ENCODE data around the gene SCAMP5.

The SCAMP5 gene

GRCh38 chr15:74995182-74995778, at the start of gene SCAMP5:
TSS of gene SCAMP5 (plus strand) at chr15:74995563. CDS start at chr15:75011840, 16,277 bp downstream.
- DNase-seq: peak; percentile 92 to 99 (median 96)
- intact Hi-C loops (cut with DNase I): no loop called here

- intact Hi-C loops (cut with DNase I): loop anchor here (1.0 to 10.0 kb wide), 2 partner anchors 179 to 315 kb away; no protein-coding TSS in a partner anchor
- peak in 8 of 10 donors; percentile 55 to 87 (median 80) for DNase-seq
Measured at GRCh38 chr15:74950078-74950908, 45.1 kb upstream of the SCAMP5 start.

GRCh38 chr15:74951006-74951405, 44.4 kb upstream of the SCAMP5 start:
- intact Hi-C loops (cut with DNase I): loop anchor here (10.0 kb wide), 1 partner anchor 316 kb away; no protein-coding TSS in a partner anchor
- peak in 2 of 10 donors; percentile 31 to 42 for DNase-seq

GRCh38 chr15:74954515-74954914, 40.8 kb upstream of the SCAMP5 start:
- intact Hi-C loops (cut with DNase I): loop anchor here (10.0 kb wide), 1 partner anchor 320 kb away; no protein-coding TSS in a partner anchor
- DNase-seq: peak in 3 of 10 donors; percentile 24 to 80 (median 56)

GRCh38 chr15:74955017-74955416, 40.3 kb upstream of the SCAMP5 start:
- intact Hi-C loops (cut with DNase I): loop anchor here (10.0 kb wide), 1 partner anchor 320 kb away; no protein-coding TSS in a partner anchor
- DNase-seq: peak in 1 of 10 donors; percentile 64

GRCh38 chr15:74955796-74956647, 39.3 kb upstream of the SCAMP5 start:
- intact Hi-C loops (cut with DNase I): loop anchor here (1.0 to 10.0 kb wide), 3 partner anchors 17 to 321 kb away; partner anchors contain the start of gene COX5A
- peak; percentile 51 to 95 (median 66) for DNase-seq

GRCh38 chr15:74956648-74957475, 38.5 kb upstream of the SCAMP5 start, which contains the start of gene RPP25:
TSS of gene RPP25 (minus strand) at chr15:74956772. CDS start at chr15:74956583, 189 bp downstream.
- peak; percentile 46 to 92 (median 66) for DNase-seq
- intact Hi-C loops (cut with DNase I): loop anchor here (1.0 to 10.0 kb wide), 3 partner anchors 18 to 322 kb away; partner anchors contain the start of gene COX5A

- intact Hi-C loops (cut with DNase I): loop anchor here (2.0 to 10.0 kb wide), 2 partner anchors 19 to 323 kb away; partner anchors contain the start of gene COX5A
- peak in 2 of 10 donors; percentile 56 to 62 for DNase-seq
Measured at GRCh38 chr15:74957476-74958035, 37.8 kb upstream of the SCAMP5 start.

- DNase-seq: peak in 5 of 10 donors; percentile 14 to 85 (median 76)
- intact Hi-C loops (cut with DNase I): loop anchor here (10.0 kb wide), 1 partner anchor 324 kb away; no protein-coding TSS in a partner anchor
Measured at GRCh38 chr15:74958320-74958907, 36.9 kb upstream of the SCAMP5 start.

GRCh38 chr15:74958908-74959585, 36.3 kb upstream of the SCAMP5 start:
- intact Hi-C loops (cut with DNase I): loop anchor here (10.0 kb wide), 1 partner anchor 324 kb away; no protein-coding TSS in a partner anchor
- DNase-seq: peak in 2 of 10 donors; percentile 59 to 83

- no peak for DNase-seq
- intact Hi-C loops (cut with DNase I): loop anchor here (10.0 kb wide), 1 partner anchor 325 kb away; no protein-coding TSS in a partner anchor
Measured at GRCh38 chr15:74959586-74959939, 35.8 kb upstream of the SCAMP5 start.

GRCh38 chr15:74960286-74960685, 35.1 kb upstream of the SCAMP5 start:
- DNase-seq: peak in 2 of 10 donors; percentile 12 to 25
- intact Hi-C loops (cut with DNase I): no loop called here

- intact Hi-C loops (cut with DNase I): no loop called here
- DNase-seq: no peak
Measured at GRCh38 chr15:74960995-74961588, 34.3 kb upstream of the SCAMP5 start.

- DNase-seq: peak in 2 of 10 donors; percentile 18 to 50
- intact Hi-C loops (cut with DNase I): no loop called here
Measured at GRCh38 chr15:74961616-74962015, 33.7 kb upstream of the SCAMP5 start.

- intact Hi-C loops (cut with DNase I): no loop called here
- DNase-seq: no peak
Measured at GRCh38 chr15:74962219-74962618, 33.1 kb upstream of the SCAMP5 start.

- intact Hi-C loops (cut with DNase I): no loop called here
- peak in 1 of 10 donors; percentile 26 for DNase-seq
Measured at GRCh38 chr15:74962671-74963070, 32.7 kb upstream of the SCAMP5 start.

GRCh38 chr15:74963213-74963612, 32.1 kb upstream of the SCAMP5 start:
- intact Hi-C loops (cut with DNase I): no loop called here
- no peak for DNase-seq

Measured in posterior cingulate gyrus (tissue), 11 donors.